C4-2B (cell line): ENCODE results near the gene CRACDL.

Experiments used
- H3K27ac ChIP-seq: fragments of 450-650 bp; 2 replicates; pipeline ENCODE4 v1.5.1; 2017
- CTCF ChIP-seq: fragments of 450-650 bp; conservative IDR thresholded peaks from 2 replicates; pipeline ENCODE4 v1.5.1; 2017; ENCODE audit warnings: mild to moderate bottlenecking
- ZFX ChIP-seq: fragments of 450-650 bp; IDR thresholded peaks from 2 replicates; pipeline ENCODE4 v1.6.1; 2017

Gene CRACDL, protein sequence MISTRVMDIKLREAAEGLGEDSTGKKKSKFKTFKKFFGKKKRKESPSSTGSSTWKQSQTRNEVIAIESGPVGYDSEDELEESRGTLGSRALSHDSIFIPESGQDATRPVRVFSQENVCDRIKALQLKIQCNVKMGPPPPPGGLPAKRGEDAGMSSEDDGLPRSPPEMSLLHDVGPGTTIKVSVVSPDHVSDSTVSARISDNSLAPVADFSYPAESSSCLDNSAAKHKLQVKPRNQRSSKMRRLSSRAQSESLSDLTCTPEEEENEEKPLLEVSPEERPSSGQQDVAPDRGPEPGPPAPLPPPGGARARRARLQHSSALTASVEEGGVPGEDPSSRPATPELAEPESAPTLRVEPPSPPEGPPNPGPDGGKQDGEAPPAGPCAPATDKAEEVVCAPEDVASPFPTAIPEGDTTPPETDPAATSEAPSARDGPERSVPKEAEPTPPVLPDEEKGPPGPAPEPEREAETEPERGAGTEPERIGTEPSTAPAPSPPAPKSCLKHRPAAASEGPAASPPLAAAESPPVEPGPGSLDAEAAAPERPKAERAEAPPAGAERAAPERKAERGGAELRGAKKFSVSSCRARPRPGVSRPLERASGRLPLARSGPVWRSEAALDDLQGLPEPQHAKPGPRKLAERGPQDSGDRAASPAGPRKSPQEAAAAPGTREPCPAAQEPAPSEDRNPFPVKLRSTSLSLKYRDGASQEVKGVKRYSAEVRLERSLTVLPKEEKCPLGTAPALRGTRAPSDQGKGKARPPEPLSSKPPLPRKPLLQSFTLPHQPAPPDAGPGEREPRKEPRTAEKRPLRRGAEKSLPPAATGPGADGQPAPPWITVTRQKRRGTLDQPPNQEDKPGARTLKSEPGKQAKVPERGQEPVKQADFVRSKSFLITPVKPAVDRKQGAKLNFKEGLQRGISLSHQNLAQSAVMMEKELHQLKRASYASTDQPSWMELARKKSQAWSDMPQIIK

GRCh38 chr2:98935777-98936352 is at the start of gene CRACDL:
Gene CRACDL (minus strand): TSS chr2:98936225. CDS start chr2:98846800, 89,425 bp downstream.
- no peak for TF ChIP-seq CTCF
- no peak for TF ChIP-seq ZFX

DNA sequence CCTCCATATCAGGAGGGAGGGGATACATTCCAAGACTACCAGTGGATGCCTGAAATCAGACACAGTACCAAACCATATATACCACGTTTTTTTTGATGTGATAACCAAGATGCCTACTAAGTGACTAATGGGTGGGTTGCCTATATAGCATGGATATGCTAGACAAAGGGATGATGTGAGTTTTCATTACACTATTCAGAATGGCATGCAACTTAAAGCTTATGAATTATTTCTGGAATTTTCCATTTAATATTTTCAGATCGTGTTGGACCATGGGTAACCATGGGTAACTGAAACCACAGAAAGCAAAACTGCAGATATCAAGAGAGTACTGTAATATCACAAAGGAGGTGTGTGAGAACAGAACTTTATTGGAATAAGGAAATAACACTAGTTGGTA is 39.6 kb upstream of the CRACDL start:
- H3K27ac ChIP-seq: no peak overlapping the region
- TF ChIP-seq CTCF (no peak), ZFX (no peak)

More at GRCh38 chr2:98935777-98936352, at the start of gene CRACDL:
- H3K27ac ChIP-seq: no peak within 1 kb of the TSS

- TF ChIP-seq CTCF (no peak), ZFX (no peak)
- H3K27ac ChIP-seq: no peak overlapping the region
Measured at GRCh38 chr2:98972582-98973167, 36.6 kb upstream of the CRACDL start.

DNA sequence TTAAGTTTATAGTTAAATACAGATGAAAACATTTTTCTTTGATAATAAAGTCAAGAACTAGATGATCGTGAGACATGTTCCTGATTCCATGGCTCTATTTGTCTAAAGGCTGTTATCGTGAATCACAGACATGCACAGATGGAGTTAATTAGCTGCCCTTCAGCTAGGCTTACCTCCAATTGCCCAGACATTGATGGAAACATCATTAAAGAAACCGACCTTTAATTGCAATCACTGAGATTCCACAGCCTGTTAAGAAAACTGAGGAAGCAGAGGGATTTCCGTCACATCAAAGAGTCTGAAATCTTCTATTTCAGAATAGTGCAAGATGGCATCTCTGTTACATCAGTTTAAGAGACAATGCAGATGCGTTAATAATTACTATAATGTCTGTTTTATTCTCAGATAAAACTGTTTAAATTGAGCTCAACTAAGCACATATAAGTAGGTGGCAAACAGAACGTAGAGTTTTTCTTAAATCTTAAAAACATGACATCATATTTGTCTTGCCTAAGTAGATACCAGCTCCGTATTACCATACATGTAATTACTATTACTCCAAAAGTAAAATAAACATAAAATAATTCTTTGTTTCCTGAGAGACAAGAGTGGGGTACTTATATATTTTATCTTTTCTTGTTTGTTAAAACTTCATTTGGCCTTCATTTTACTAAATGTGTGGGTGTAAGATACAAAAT is 23.9 kb upstream of the CRACDL start:
- no peak overlapping the region for H3K27ac ChIP-seq

DNA sequence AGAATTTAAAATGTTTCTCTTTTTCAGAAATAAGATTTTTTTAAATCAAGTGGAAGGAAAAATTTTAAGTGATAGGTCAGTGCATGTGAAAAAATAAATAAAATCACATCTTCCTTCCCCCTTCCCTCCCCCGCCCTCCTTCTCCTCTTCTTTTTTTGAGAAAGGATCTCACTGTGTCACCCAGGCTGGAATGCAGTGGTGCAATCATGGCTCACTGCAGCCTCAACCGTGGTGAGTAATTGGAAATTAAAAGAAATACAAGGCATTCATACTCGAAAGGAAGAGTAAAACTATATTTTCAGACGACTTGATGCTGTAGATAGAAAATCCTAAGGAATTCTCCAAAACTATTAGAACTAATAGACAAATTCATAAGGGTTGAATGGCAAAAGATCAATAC is 16.9 kb upstream of the CRACDL start:
- no peak overlapping the region for H3K27ac ChIP-seq
- TF ChIP-seq CTCF (no peak), ZFX (no peak)

More for the DNA sequence above, 23.9 kb upstream of the CRACDL start:
- no peak for TF ChIP-seq CTCF

- H3K27ac ChIP-seq: no peak overlapping the region
Measured at GRCh38 chr2:98948956-98949739, 13.1 kb upstream of the CRACDL start.

More at GRCh38 chr2:98948956-98949739, 13.1 kb upstream of the CRACDL start:
- TF ChIP-seq ZFX (no peak), CTCF (no peak)
